B cell (primary cell): Measurements from ENCODE around the gene UCN3. TPM values are rescaled to one million over a fixed set of nuclear protein-coding genes. Genes with fewer than 3 reads are reported as not detected.

Experiments used
- ATAC-seq: fragments of 200-7000 bp; cut with Tn5 transposase; one replicate; pipeline ENCODE4 v1.10.0; 2021; ENCODE audit warnings: low read depth, mild to moderate bottlenecking, moderate number of reproducible peaks, moderate library complexity
- CTCF ChIA-PET: fragments of 350-600 bp; sonication (Branson Sonifier 250); formaldehyde crosslinking; loops from one replicate; lab custom pipeline; 2021; ENCODE audit warnings: antibody characterized with exemption, inconsistent platforms; lab: Charles Lee
- POLR2A ChIA-PET: fragments of 350-600 bp; sonication (Branson Sonifier 250); formaldehyde crosslinking; loops from one replicate; lab custom pipeline; 2021; ENCODE audit warnings: antibody characterized with exemption; lab: Charles Lee
- DNase-seq: peaks from one replicate; pipeline ENCODE4 v3.0.0; 2013
- H2AFZ ChIP-seq: 2 replicates; pipeline ENCODE4 v1.6.1; 2012; ENCODE audit warnings: mild to moderate bottlenecking, low read depth, low read length; ENCODE audit not compliant: insufficient read depth, poor library complexity, severe bottlenecking
- H3K27ac ChIP-seq, 2 donors: 1 replicate in 1 of 2; 2 replicates in 1 of 2; pipeline ENCODE4 v1.5.1; 2012 to 2013; ENCODE audit warnings: low read length in 2 of 2, mild to moderate bottlenecking in 2 of 2, moderate library complexity in 1 of 2
- H3K27me3 ChIP-seq, 4 experiments: fragments of 200-600 bp in 1 of 4; sonication (generic) in 1 of 4; replicated peaks in 1 of 4; 1 replicate in 2 of 4; 2 replicates in 2 of 4; pipeline versions ENCODE4 v1.6.1 to v1.7.0; 2013 to 2016; ENCODE audit warnings: low read length in 3 of 4, mild to moderate bottlenecking in 2 of 4, mixed read lengths in 1 of 4, moderate library complexity in 1 of 4; ENCODE audit not compliant: insufficient read depth in 4 of 4, control insufficient read depth in 3 of 4; ENCODE audit errors: control extremely low read depth in 1 of 4
- H3K36me3 ChIP-seq, 2 experiments: replicated peaks in 1 of 2; 1 replicate in 1 of 2; 2 replicates in 1 of 2; pipeline versions ENCODE4 v1.6.1 to v1.7.1; 2013; ENCODE audit warnings: low read length in 1 of 2; ENCODE audit not compliant: insufficient read depth in 2 of 2, control insufficient read depth in 1 of 2; ENCODE audit errors: control extremely low read depth in 1 of 2, extremely low read depth in 1 of 2
- H3K4me1 ChIP-seq, 2 donors: fragments of 200-600 bp in 1 of 2; sonication (generic) in 1 of 2; 1 replicate in 1 of 2; 2 replicates in 1 of 2; pipeline versions ENCODE4 v1.5.1 to v1.6.1; 2013 to 2017; ENCODE audit warnings: low read length in 2 of 2; ENCODE audit not compliant: control insufficient read depth in 2 of 2, insufficient read depth in 2 of 2
- H3K4me2 ChIP-seq: replicated peaks from 2 replicates; pipeline ENCODE3; 2012; ENCODE audit warnings: mild to moderate bottlenecking, low read depth, low read length; ENCODE audit not compliant: poor library complexity, severe bottlenecking
- H3K4me3 ChIP-seq, 5 experiments: fragments of 200-600 bp in 1 of 5; sonication (generic) in 1 of 5; 1 replicate in 3 of 5; 2 replicates in 2 of 5; pipeline versions ENCODE4 v1.5.1 to v1.7.0; 2011 to 2016; ENCODE audit warnings: low read length in 4 of 5, mild to moderate bottlenecking in 4 of 5, low read depth in 2 of 5, control low read depth in 1 of 5, moderate library complexity in 1 of 5; ENCODE audit not compliant: insufficient read depth in 1 of 5; ENCODE audit errors: control extremely low read depth in 1 of 5, extremely low read depth in 1 of 5
- H3K79me2 ChIP-seq: fragments of 200-600 bp; sonication (generic); one replicate; pipeline ENCODE4 v1.6.0; 2016; ENCODE audit warnings: low read length; ENCODE audit not compliant: control insufficient read depth, insufficient read depth
- H3K9ac ChIP-seq: fragments of 200-600 bp; sonication (generic); 2 replicates; pipeline ENCODE4 v1.6.1; 2017; ENCODE audit warnings: mild to moderate bottlenecking, low read length, moderate library complexity
- H3K9me3 ChIP-seq, 3 donors: one replicate each; pipeline versions ENCODE4 v1.6.1 to v1.7.1; 2013; ENCODE audit warnings: low read length in 2 of 3; ENCODE audit not compliant: control insufficient read depth in 2 of 3, insufficient read depth in 1 of 3; ENCODE audit errors: control extremely low read depth in 1 of 3
- H4K20me1 ChIP-seq: 2 replicates; pipeline ENCODE4 v1.6.0; 2012; ENCODE audit warnings: mild to moderate bottlenecking, low read length; ENCODE audit not compliant: insufficient read depth, control insufficient read depth, poor library complexity, severe bottlenecking
- H3K27ac Mint-ChIP-seq: one replicate; pipeline ENCODE4 v1.8.0; 2021; ENCODE audit warnings: mixed read lengths
- H3K27me3 Mint-ChIP-seq: one replicate; pipeline ENCODE4 v1.8.0; 2021; ENCODE audit warnings: mixed read lengths
- H3K4me1 Mint-ChIP-seq: one replicate; pipeline ENCODE4 v1.8.0; 2021; ENCODE audit warnings: mixed read lengths
- H3K4me3 Mint-ChIP-seq: one replicate; pipeline ENCODE4 v1.8.0; 2021; ENCODE audit warnings: mixed read lengths
- H3K9me3 Mint-ChIP-seq: one replicate; pipeline ENCODE4 v1.8.0; 2022; ENCODE audit warnings: mixed read lengths; ENCODE audit not compliant: insufficient read depth
- EZH2 ChIP-seq: IDR thresholded peaks from 2 replicates; pipeline ENCODE4 v1.6.1; 2012; ENCODE audit warnings: borderline replicate concordance, low read depth, mild to moderate bottlenecking, moderate library complexity, low read length; ENCODE audit not compliant: insufficient read depth, poor library complexity, severe bottlenecking
- WGBS: methylation state at CpG from one replicate; pipeline ENCODE4 v1.1.5; 2013; ENCODE audit warnings: missing lambda C conversion rate; ENCODE audit not compliant: insufficient coverage; 5-methylcytosine and 5-hydroxymethylcytosine counted together
- intact Hi-C: fragments of 100-400 bp; cut with micrococcal nuclease; formaldehyde crosslinking; loops from one replicate; pipeline ENCODE4 v1.10.0; 2022
- polyA minus RNA-seq: library from RNA; depleted of rRNA, polyadenylated mRNA; stranded (reverse); fragments of >200 nt; gene quantifications from 2 replicates; pipeline ENCODE4 v1.2.3, GENCODE V29; 2012
- polyA plus RNA-seq: library from polyadenylated mRNA; depleted of rRNA; stranded (reverse); fragments of >200 nt; gene quantifications from 2 replicates; pipeline ENCODE4 v1.2.3, GENCODE V29; 2012
- total RNA-seq, 2 donors: library from RNA; stranded (reverse); fragments of 120-200 nt in 1 of 2; gene quantifications; 1 replicate in 1 of 2; 2 replicates in 1 of 2; pipeline versions ENCODE4 v1.2.3 to v1.2.4, GENCODE V29; 2013 to 2022
- TF ChIP-seq, protein P1 (sequence below): fragments of 200-600 bp; IDR thresholded peaks from one replicate; pipeline ENCODE4 v1.8.0; 2022; ENCODE audit warnings: antibody characterized with exemption, mild to moderate bottlenecking

Gene UCN3, protein sequence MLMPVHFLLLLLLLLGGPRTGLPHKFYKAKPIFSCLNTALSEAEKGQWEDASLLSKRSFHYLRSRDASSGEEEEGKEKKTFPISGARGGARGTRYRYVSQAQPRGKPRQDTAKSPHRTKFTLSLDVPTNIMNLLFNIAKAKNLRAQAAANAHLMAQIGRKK
- total RNA-seq (not detected in 2 replicates), polyA plus RNA-seq (not detected in 2 replicates), polyA minus RNA-seq (not detected in 2 replicates)
- total RNA-seq (2013), result not detected

DNA sequence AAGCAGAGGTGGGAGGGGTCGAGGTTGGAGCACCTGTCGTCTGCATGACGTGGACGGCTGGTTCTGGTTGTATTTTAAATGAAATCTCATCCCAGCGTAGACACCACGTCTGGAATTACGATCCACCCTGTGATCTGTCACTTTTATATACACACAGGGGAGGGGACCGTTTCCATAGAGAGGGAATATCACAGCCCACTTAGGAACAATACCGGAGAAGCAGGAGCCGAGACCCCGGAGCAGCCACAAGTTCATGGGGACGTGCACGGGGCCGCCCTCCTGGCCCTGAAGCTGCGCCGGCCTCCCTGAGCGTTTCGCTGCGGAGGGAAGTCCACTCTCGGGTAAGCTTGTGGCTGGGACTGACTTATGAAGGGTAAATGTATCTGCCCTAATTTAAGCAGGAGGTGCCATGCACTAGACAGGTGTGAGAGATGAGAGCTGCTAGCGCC, at the start of gene UCN3:
TSS of gene UCN3 (plus strand) at position 77 of the 449 bp plus-strand sequence. CDS start 8,755 bp downstream, outside the sequence.
- no peaks in the 10 kb centered on the region for H3K36me3 ChIP-seq
- no peaks in the 10 kb centered on the region for H3K9me3 Mint-ChIP-seq
- WGBS, result 96% methylated on average over 12 of the region's 21 CpGs
- ChIA-PET CTCF (no interaction called here), POLR2A (no interaction called here)
- H3K27ac ChIP-seq, result no peak within 1 kb of the TSS
- no peak for TF ChIP-seq EZH2
- TF ChIP-seq, protein P1, sequence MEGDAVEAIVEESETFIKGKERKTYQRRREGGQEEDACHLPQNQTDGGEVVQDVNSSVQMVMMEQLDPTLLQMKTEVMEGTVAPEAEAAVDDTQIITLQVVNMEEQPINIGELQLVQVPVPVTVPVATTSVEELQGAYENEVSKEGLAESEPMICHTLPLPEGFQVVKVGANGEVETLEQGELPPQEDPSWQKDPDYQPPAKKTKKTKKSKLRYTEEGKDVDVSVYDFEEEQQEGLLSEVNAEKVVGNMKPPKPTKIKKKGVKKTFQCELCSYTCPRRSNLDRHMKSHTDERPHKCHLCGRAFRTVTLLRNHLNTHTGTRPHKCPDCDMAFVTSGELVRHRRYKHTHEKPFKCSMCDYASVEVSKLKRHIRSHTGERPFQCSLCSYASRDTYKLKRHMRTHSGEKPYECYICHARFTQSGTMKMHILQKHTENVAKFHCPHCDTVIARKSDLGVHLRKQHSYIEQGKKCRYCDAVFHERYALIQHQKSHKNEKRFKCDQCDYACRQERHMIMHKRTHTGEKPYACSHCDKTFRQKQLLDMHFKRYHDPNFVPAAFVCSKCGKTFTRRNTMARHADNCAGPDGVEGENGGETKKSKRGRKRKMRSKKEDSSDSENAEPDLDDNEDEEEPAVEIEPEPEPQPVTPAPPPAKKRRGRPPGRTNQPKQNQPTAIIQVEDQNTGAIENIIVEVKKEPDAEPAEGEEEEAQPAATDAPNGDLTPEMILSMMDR, result no peak
- H4K20me1 ChIP-seq, result no peaks in the 10 kb centered on the region
- H3K4me2 ChIP-seq, result no peak within 1 kb of the TSS
- H3K27ac Mint-ChIP-seq, result no peak within 1 kb of the TSS
- intact Hi-C loops, result no loop called here
- no peak within 1 kb of the TSS for H3K4me3 Mint-ChIP-seq
- no peak within 1 kb of the TSS for H3K4me3 ChIP-seq
- H3K4me1 Mint-ChIP-seq, result no peaks in the 10 kb centered on the region
- peaks cover 0 to 3% (median 1%) of the 10 kb centered on the region in 4 experiments for H3K27me3 ChIP-seq
- no peaks in the 10 kb centered on the region for H3K4me1 ChIP-seq
- no peak within 1 kb of the TSS for H2AFZ ChIP-seq
- H3K79me2 ChIP-seq, result no peaks in the 10 kb centered on the region
- H3K9ac ChIP-seq, result no peak within 1 kb of the TSS
- DNase-seq, result no peak
- ATAC-seq, result no peak
- peaks cover 35% of the 10 kb centered on the region for H3K27me3 Mint-ChIP-seq
- H3K9me3 ChIP-seq, result no peaks in the 10 kb centered on the region

DNA sequence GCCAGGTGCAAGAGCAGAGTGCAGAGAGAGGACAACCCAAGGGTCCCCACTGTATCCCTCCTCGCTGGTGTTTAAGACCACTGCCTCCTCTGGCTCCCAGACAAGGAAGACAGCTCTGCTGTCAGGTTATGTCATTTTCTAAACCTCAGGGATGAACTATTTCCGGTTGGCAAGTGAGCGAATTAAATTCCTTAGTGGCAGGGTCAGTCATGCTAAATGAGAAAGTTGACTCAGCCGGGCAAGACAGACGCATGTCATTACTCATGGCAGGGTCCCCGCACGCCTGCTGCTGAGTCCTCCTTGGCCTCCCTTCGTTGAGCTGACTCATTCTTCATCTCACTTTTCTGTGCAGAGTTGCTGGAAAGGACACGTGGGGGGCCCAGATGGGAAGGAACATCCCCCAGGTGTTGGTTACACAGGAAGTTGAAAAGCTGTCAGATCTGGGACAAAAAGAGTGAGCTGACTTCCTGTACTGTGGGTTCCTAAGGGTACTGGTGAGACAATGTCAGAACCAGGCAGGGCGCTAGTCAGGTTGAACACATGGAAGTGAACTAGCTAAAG, 47.1 kb upstream of the UCN3 start:
- no peak overlapping the region for H2AFZ ChIP-seq
- no peaks in the 10 kb centered on the region for H3K9me3 Mint-ChIP-seq
- peaks cover 0 to 4% (median under 1%) of the 10 kb centered on the region in 4 experiments for H3K27me3 ChIP-seq
- H3K79me2 ChIP-seq, result no peaks in the 10 kb centered on the region
- no peak overlapping the region for H3K27ac ChIP-seq
- H3K4me2 ChIP-seq, result no peak overlapping the region
- H3K4me3 Mint-ChIP-seq, result no peak overlapping the region
- WGBS, result 15% methylated on average over 10 of the region's 10 CpGs
- ChIA-PET CTCF (no interaction called here), POLR2A (no interaction called here)
- intact Hi-C loops, result no loop called here
- no peak overlapping the region for H3K9ac ChIP-seq
- DNase-seq, result no peak
- H3K4me3 ChIP-seq, result no peak overlapping the region
- TF ChIP-seq, protein P1, result no peak
- TF ChIP-seq EZH2, result no peak
- no peaks in the 10 kb centered on the region for H3K4me1 Mint-ChIP-seq
- H4K20me1 ChIP-seq, result no peaks in the 10 kb centered on the region
- no peaks in the 10 kb centered on the region for H3K36me3 ChIP-seq
- H3K4me1 ChIP-seq, result no peaks in the 10 kb centered on the region
- peaks cover 0 to 3% (median 0%) of the 10 kb centered on the region in 3 donors for H3K9me3 ChIP-seq
- H3K27me3 Mint-ChIP-seq, result peaks cover 11% of the 10 kb centered on the region
- no peak overlapping the region for H3K27ac Mint-ChIP-seq
- no peak for ATAC-seq
